Endothelial cell (in vitro differentiated cells): ENCODE data around the gene CDH3. TPM values are rescaled to one million over a fixed set of nuclear protein-coding genes. Genes with fewer than 3 reads are reported as not detected.

Experiments
- DNase-seq: peaks from one replicate; pipeline ENCODE4 v3.0.0; 2021; ENCODE audit warnings: low spot score
- H3K27ac Mint-ChIP-seq: one replicate; pipeline ENCODE4 v1.8.0; 2021; ENCODE audit warnings: mixed read lengths, inconsistent platforms; ENCODE audit not compliant: unreplicated experiment
- H3K27me3 Mint-ChIP-seq: one replicate; pipeline ENCODE4 v1.8.0; 2021; ENCODE audit warnings: mild to moderate bottlenecking, moderate library complexity, mixed read lengths, inconsistent platforms; ENCODE audit not compliant: unreplicated experiment
- H3K36me3 Mint-ChIP-seq: one replicate; pipeline ENCODE4 v1.8.0; 2021; ENCODE audit warnings: mild to moderate bottlenecking, low read depth, mixed read lengths, inconsistent platforms; ENCODE audit not compliant: unreplicated experiment
- H3K4me1 Mint-ChIP-seq: one replicate; pipeline ENCODE4 v1.8.0; 2021; ENCODE audit warnings: mild to moderate bottlenecking, mixed read lengths, inconsistent platforms; ENCODE audit not compliant: unreplicated experiment
- H3K4me3 Mint-ChIP-seq: one replicate; pipeline ENCODE4 v1.8.0; 2021; ENCODE audit warnings: mild to moderate bottlenecking, mixed read lengths, inconsistent platforms; ENCODE audit not compliant: unreplicated experiment
- H3K9me3 Mint-ChIP-seq: one replicate; pipeline ENCODE4 v1.8.0; 2021; ENCODE audit warnings: mixed read lengths, inconsistent platforms; ENCODE audit not compliant: unreplicated experiment
- CTCF ChIP-seq: fragments of 200-600 bp; sonication (generic); IDR thresholded peaks from one replicate; pipeline ENCODE4 v1.5.0; 2021; ENCODE audit warnings: antibody characterized with exemption; ENCODE audit not compliant: unreplicated experiment
- total RNA-seq: library from RNA; stranded (reverse); fragmentation: NEBNext Ultra II Directional; extraction: Animal tissue kit (Norgen Biotek cat#: 25700); gene quantifications from one replicate; pipeline ENCODE4 v1.2.1, GENCODE V29; 2021; ENCODE audit not compliant: unreplicated experiment

The CDH3 gene
- total RNA-seq, 1 donor from 2014 or later, result 3.2 TPM

GRCh38 chr16:68681038-68681437, 35.9 kb downstream of the CDH3 start:
- no peak for TF ChIP-seq CTCF
- no peaks in the 10 kb centered on the region for H3K27me3 Mint-ChIP-seq
- no peak for DNase-seq
- H3K4me1 Mint-ChIP-seq, result no peaks in the 10 kb centered on the region
- H3K4me3 Mint-ChIP-seq, result no peak overlapping the region
- H3K36me3 Mint-ChIP-seq, result no peaks in the 10 kb centered on the region
- H3K27ac Mint-ChIP-seq, result peak overlapping the region; percentile 3
- no peaks in the 10 kb centered on the region for H3K9me3 Mint-ChIP-seq

- Mint-ChIP-seq H3K27me3 (no peaks in the 10 kb centered on the region), H3K4me1 (no peaks in the 10 kb centered on the region), H3K36me3 (no peaks in the 10 kb centered on the region), H3K9me3 (no peaks in the 10 kb centered on the region), H3K4me3 (no peak overlapping the region), H3K27ac (no peak overlapping the region)
- TF ChIP-seq CTCF, result no peak
- DNase-seq, result no peak
Measured at GRCh38 chr16:68685685-68686478, 40.8 kb downstream of the CDH3 start.

GRCh38 chr16:68686905-68687304, 41.8 kb downstream of the CDH3 start:
- Mint-ChIP-seq H3K36me3 (no peaks in the 10 kb centered on the region), H3K27ac (no peak overlapping the region), H3K27me3 (no peaks in the 10 kb centered on the region)

GRCh38 chr16:68689921-68690320, 44.8 kb downstream of the CDH3 start:
- Mint-ChIP-seq H3K36me3 (peaks cover 4% of the 10 kb centered on the region), H3K4me3 (no peak overlapping the region)

More at GRCh38 chr16:68686905-68687304, 41.8 kb downstream of the CDH3 start:
- DNase-seq, result no peak
- H3K9me3 Mint-ChIP-seq, result no peaks in the 10 kb centered on the region
- no peaks in the 10 kb centered on the region for H3K4me1 Mint-ChIP-seq
- no peak overlapping the region for H3K4me3 Mint-ChIP-seq
- TF ChIP-seq CTCF, result no peak

More at GRCh38 chr16:68689921-68690320, 44.8 kb downstream of the CDH3 start:
- no peaks in the 10 kb centered on the region for H3K9me3 Mint-ChIP-seq
- no peak for DNase-seq
- H3K27ac Mint-ChIP-seq, result no peak overlapping the region
- H3K27me3 Mint-ChIP-seq, result no peaks in the 10 kb centered on the region
- TF ChIP-seq CTCF, result no peak
- no peaks in the 10 kb centered on the region for H3K4me1 Mint-ChIP-seq
